A549 treated with dexamethasone at 1 μM for 4 hours (cell line): ENCODE data around the gene BPIFB1. TPM values are rescaled to one million over a fixed set of nuclear protein-coding genes. Genes with fewer than 3 reads are reported as not detected.

Experiments used
- total RNA-seq: library from RNA; stranded (reverse); fragments of 200-300 nt; extraction: Qiagen RNA extraction; gene quantifications from 5 replicates; pipeline ENCODE4 v1.2.3, GENCODE V29; 2022

The BPIFB1 gene, protein sequence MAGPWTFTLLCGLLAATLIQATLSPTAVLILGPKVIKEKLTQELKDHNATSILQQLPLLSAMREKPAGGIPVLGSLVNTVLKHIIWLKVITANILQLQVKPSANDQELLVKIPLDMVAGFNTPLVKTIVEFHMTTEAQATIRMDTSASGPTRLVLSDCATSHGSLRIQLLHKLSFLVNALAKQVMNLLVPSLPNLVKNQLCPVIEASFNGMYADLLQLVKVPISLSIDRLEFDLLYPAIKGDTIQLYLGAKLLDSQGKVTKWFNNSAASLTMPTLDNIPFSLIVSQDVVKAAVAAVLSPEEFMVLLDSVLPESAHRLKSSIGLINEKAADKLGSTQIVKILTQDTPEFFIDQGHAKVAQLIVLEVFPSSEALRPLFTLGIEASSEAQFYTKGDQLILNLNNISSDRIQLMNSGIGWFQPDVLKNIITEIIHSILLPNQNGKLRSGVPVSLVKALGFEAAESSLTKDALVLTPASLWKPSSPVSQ
- total RNA-seq, result 0.06 to 0.16 TPM (median 0.15 TPM) in 3 of 5 replicates, not detected in the others

DNA sequence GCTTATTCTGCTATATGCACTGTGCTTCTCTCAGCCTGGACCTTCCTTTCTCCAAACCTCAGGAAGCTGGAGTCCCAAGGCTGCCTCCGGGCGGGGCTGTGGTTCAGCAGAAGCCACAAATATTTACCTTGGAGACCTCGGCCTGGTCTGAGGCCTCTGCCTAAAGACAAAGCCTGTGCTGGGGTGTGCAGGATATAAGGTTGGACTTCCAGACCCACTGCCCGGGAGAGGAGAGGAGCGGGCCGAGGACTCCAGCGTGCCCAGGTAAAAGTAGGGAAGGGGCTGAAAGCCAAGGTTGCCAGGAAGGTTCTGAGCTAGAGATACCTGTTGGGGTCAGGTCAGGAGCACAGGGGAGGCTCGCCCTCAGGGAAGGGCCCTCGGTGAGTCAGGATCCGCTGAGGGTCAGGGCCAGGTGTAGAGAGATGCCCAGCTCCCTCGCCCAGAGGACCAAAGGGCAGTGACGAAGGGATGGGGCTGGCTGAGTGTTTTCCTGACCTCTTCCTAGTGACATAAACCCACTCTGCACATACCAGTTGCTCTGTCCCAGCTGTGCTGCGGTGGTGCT, at the start of gene BPIFB1:
TSS of gene BPIFB1 (plus strand) at position 224 of the 565 bp plus-strand sequence. CDS start 2,860 bp downstream, outside the sequence.

DNA sequence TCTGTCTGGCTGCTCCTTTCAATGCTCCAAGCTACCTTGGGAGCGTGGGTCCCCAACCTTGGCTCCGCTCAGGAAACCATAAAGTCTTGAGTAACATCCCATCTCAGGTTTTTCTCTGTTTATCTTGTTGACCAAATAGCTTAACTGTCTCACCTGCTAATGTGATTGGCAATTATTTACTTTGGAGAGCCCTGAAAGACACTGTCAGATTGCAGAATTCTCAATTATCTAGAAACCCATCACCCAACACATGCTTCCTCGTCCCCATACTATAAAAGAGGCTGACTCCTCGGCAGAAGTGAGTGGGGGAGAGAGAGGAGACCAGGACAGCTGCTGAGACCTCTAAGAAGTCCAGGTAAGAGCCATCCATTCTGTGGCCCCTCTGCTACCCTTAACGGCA, 47.3 kb upstream of the BPIFB1 start, which contains the start of gene BPIFA1:
TSS of gene BPIFA1 (plus strand) at position 301 of the 400 bp plus-strand sequence. CDS start 1,716 bp downstream, outside the sequence.

Other genes starting within 250 kb of the BPIFB1 start
- not detected in 5 replicates for gene BPIFB3, start 229.3 kb upstream of the BPIFB1 start, total RNA-seq
- not detected in 5 replicates for gene BPIFB4, start 203.6 kb upstream of the BPIFB1 start, total RNA-seq
- 0.08 to 0.09 TPM in 2 of 5 replicates, not detected in the others for gene BPIFA2, start 115.1 kb upstream of the BPIFB1 start, total RNA-seq
- not detected in 5 replicates for gene BPIFA3, start 65.9 kb upstream of the BPIFB1 start, total RNA-seq
- not detected in 5 replicates for gene BPIFA1, start 47.2 kb upstream of the BPIFB1 start, total RNA-seq
- gene CDK5RAP1, start 118.3 kb downstream of the BPIFB1 start, total RNA-seq, result 31.9 to 38.0 TPM (median 33.7 TPM) in 5 replicates
- 8.4 to 11.5 TPM (median 10.5 TPM) in 5 replicates for gene SNTA1, start 160.5 kb downstream of the BPIFB1 start, total RNA-seq
- gene CBFA2T2, start 206.9 kb downstream of the BPIFB1 start, total RNA-seq, result 3.3 to 8.2 TPM (median 6.8 TPM) in 5 replicates